ENCODE results near the gene IFT52.

IFT52 gene

DNA sequence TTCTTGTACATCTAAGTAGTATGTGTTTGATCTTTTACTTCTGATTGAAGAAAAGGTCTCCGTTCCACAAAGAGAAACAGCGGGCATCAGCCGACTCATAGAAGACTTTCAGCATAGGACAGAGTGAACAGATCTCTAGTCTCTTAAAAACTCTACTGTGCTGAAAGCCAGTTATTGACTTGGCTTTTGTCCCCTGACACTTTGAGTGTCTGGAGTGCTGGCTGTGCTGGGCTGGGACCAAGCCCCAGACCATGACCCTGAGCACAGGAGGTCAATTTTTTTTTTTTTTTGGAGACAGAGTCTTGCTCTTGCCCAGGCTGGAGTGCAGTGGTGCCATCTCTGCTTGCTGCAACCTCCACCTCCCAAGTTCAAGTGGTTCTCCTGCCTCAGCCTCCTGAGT is 104.0 kb downstream of the IFT52 start:
- H3K36me3 ChIP-seq (replicated peaks in 1 of 2; ENCODE audit: control insufficient read depth in 2 of 2, insufficient read depth in 2 of 2, low read length in 2 of 2): peaks cover 15 to 72% of the 10 kb centered on the region in 2 donors
- H3K23ac ChIP-seq (ENCODE audit: low read depth, low read length, poor library complexity): no peak overlapping the region
- H2BK15ac ChIP-seq (ENCODE audit: low read length): no peak overlapping the region
- no peak overlapping the region for H3K14ac ChIP-seq (ENCODE audit: low read length)
- H2BK12ac ChIP-seq (ENCODE audit: low read length): no peak overlapping the region
- H3K9ac ChIP-seq (ENCODE audit: low read depth, low read length, poor library complexity): no peak overlapping the region
- H2BK120ac ChIP-seq (ENCODE audit: low read depth, low read length): no peak overlapping the region
- H3K4me1 ChIP-seq (ENCODE audit: control insufficient read depth in 2 of 2, insufficient read depth in 1 of 2, low read depth in 1 of 2, low read length in 2 of 2): no peaks in the 10 kb centered on the region
- no peak overlapping the region for H4K91ac ChIP-seq (ENCODE audit: low read depth, low read length, poor library complexity)
- H2AFZ ChIP-seq (ENCODE audit: low read length): no peak overlapping the region
- no peak overlapping the region for H3K4me3 ChIP-seq (ENCODE audit: low read length in 2 of 2)
- no peaks in the 10 kb centered on the region for H3K27me3 ChIP-seq (ENCODE audit: control insufficient read depth in 3 of 3, insufficient read depth in 3 of 3, low read depth in 1 of 3, low read length in 3 of 3)
- H2BK5ac ChIP-seq (ENCODE audit: low read length): no peak overlapping the region
- no peaks in the 10 kb centered on the region for H3K9me3 ChIP-seq (replicated peaks in 1 of 2; ENCODE audit: control insufficient read depth in 2 of 2, insufficient read depth in 1 of 2, low read depth in 1 of 2, low read length in 2 of 2)
- no CpG with 5 or more reads among the region's 3 CpGs for WGBS, 2 donors (ENCODE audit: extremely low coverage in 2 of 2, insufficient read length in 2 of 2, insufficient replicate concordance in 1 of 2)
- no peak overlapping the region for H3K27ac ChIP-seq (replicated peaks; ENCODE audit: low read length)
- no peak overlapping the region for H4K8ac ChIP-seq (ENCODE audit: low read depth, low read length)
- no peak overlapping the region for H3K4me2 ChIP-seq (ENCODE audit: insufficient read depth, low read length, poor library complexity, severe bottlenecking)
- no peaks in the 10 kb centered on the region for H3K79me1 ChIP-seq (ENCODE audit: low read depth, low read length)
- no peak overlapping the region for H3K18ac ChIP-seq (ENCODE audit: low read length)
- no peak overlapping the region for H3K4ac ChIP-seq (ENCODE audit: low read length)
- no peak for DNase-seq (ENCODE audit: low spot score)
- no peak overlapping the region for H2AK5ac ChIP-seq (ENCODE audit: low read depth, low read length)

GRCh38 chr20:43695571-43695970 is 104.8 kb downstream of the IFT52 start:
- H3K79me1 ChIP-seq (ENCODE audit: low read depth, low read length): no peaks in the 10 kb centered on the region
- H4K8ac ChIP-seq (ENCODE audit: low read depth, low read length): no peak overlapping the region
- no CpG with 5 or more reads among the region's 8 CpGs for whole genome bisulfite sequencing, 2 donors (ENCODE audit: extremely low coverage in 2 of 2, insufficient read length in 2 of 2, insufficient replicate concordance in 1 of 2)
- H3K27me3 ChIP-seq (ENCODE audit: control insufficient read depth in 3 of 3, insufficient read depth in 3 of 3, low read depth in 1 of 3, low read length in 3 of 3): no peaks in the 10 kb centered on the region
- H3K27ac ChIP-seq (replicated peaks; ENCODE audit: low read length): no peak overlapping the region
- H3K4ac ChIP-seq (ENCODE audit: low read length): no peak overlapping the region
- H3K4me1 ChIP-seq (ENCODE audit: control insufficient read depth in 2 of 2, insufficient read depth in 1 of 2, low read depth in 1 of 2, low read length in 2 of 2): no peaks in the 10 kb centered on the region
- H3K9me3 ChIP-seq (replicated peaks in 1 of 2; ENCODE audit: control insufficient read depth in 2 of 2, insufficient read depth in 1 of 2, low read depth in 1 of 2, low read length in 2 of 2): no peaks in the 10 kb centered on the region
- no peak overlapping the region for H3K4me2 ChIP-seq (ENCODE audit: insufficient read depth, low read length, poor library complexity, severe bottlenecking)
- H3K18ac ChIP-seq (ENCODE audit: low read length): no peak overlapping the region
- H2BK120ac ChIP-seq (ENCODE audit: low read depth, low read length): no peak overlapping the region
- H2BK15ac ChIP-seq (ENCODE audit: low read length): no peak overlapping the region
- H3K4me3 ChIP-seq (ENCODE audit: low read length in 2 of 2): no peak overlapping the region
- no peak overlapping the region for H2AFZ ChIP-seq (ENCODE audit: low read length)
- no peak overlapping the region for H2AK5ac ChIP-seq (ENCODE audit: low read depth, low read length)
- H4K91ac ChIP-seq (ENCODE audit: low read depth, low read length, poor library complexity): no peak overlapping the region
- H2BK5ac ChIP-seq (ENCODE audit: low read length): no peak overlapping the region
- peaks cover 21 to 74% of the 10 kb centered on the region in 2 donors for H3K36me3 ChIP-seq (replicated peaks in 1 of 2; ENCODE audit: control insufficient read depth in 2 of 2, insufficient read depth in 2 of 2, low read length in 2 of 2)
- no peak overlapping the region for H3K23ac ChIP-seq (ENCODE audit: low read depth, low read length, poor library complexity)
- no peak for DNase-seq (ENCODE audit: low spot score)
- no peak overlapping the region for H2BK12ac ChIP-seq (ENCODE audit: low read length)
- H3K9ac ChIP-seq (ENCODE audit: low read depth, low read length, poor library complexity): no peak overlapping the region
- H3K14ac ChIP-seq (ENCODE audit: low read length): no peak overlapping the region

Data from neuronal stem cell (in vitro differentiated cells).